Calu3 (cell line): ENCODE measurements around the gene KBTBD4. TPM values are rescaled to one million over a fixed set of nuclear protein-coding genes. Genes with fewer than 3 reads are reported as not detected.
"Not testable (repeated sequence)": the region's sequence is repeated elsewhere in the genome, so short reads cannot be mapped to it uniquely, and the experiment has no call there.

Experiments used
- BruUV-seq: library from RNA; stranded (reverse); fragments of 400-500 nt; replicated peaks from 2 replicates; lab custom pipeline; 2021; lab: Mats Ljungman, UMichigan
- CTCF ChIA-PET: fragments of 300-600 bp; sonication (Branson Sonifier 250); formaldehyde crosslinking; loops from one replicate; lab custom pipeline; 2022; ENCODE audit warnings: antibody characterized with exemption; lab: Charles Lee
- DNase-seq: peaks from one replicate; pipeline ENCODE4 v3.0.0; 2022
- H3K27ac Mint-ChIP-seq: one replicate; pipeline ENCODE4 v1.8.0; 2022; ENCODE audit warnings: mixed read lengths; ENCODE audit not compliant: unreplicated experiment
- H3K27me3 Mint-ChIP-seq: one replicate; pipeline ENCODE4 v1.8.0; 2022; ENCODE audit warnings: mixed read lengths; ENCODE audit not compliant: unreplicated experiment
- H3K36me3 Mint-ChIP-seq: one replicate; pipeline ENCODE4 v1.8.0; 2022; ENCODE audit warnings: mild to moderate bottlenecking, moderate library complexity, mixed read lengths; ENCODE audit not compliant: insufficient read depth, unreplicated experiment
- H3K4me1 Mint-ChIP-seq: one replicate; pipeline ENCODE4 v1.8.0; 2022; ENCODE audit warnings: mild to moderate bottlenecking, low read depth, mixed read lengths; ENCODE audit not compliant: unreplicated experiment
- H3K4me3 Mint-ChIP-seq: one replicate; pipeline ENCODE4 v1.8.0; 2022; ENCODE audit warnings: mild to moderate bottlenecking, low read depth, moderate library complexity, mixed read lengths; ENCODE audit not compliant: unreplicated experiment
- H3K9me3 Mint-ChIP-seq: one replicate; pipeline ENCODE4 v1.8.0; 2022; ENCODE audit warnings: low read depth, mixed read lengths; ENCODE audit not compliant: unreplicated experiment
- CTCF ChIP-seq: fragments of 200-600 bp; IDR thresholded peaks from one replicate; pipeline ENCODE4 v1.8.0; 2022; ENCODE audit warnings: antibody characterized with exemption; ENCODE audit not compliant: unreplicated experiment
- intact Hi-C: fragments of 100-400 bp; cut with micrococcal nuclease; formaldehyde crosslinking; loops from one replicate; pipeline ENCODE4 v1.10.0; 2022; ENCODE audit not compliant: unreplicated experiment
- total RNA-seq: library from RNA; stranded (reverse); gene quantifications from 2 replicates; pipeline ENCODE4 v1.2.3, GENCODE V29; 2022

Gene KBTBD4
- total RNA-seq, 1 experiment from 2014 or later, result 14.6 TPM

- intact Hi-C loops, result loop anchor here (5.0 kb wide), 1 partner anchor 45 kb away; no protein-coding TSS in a partner anchor
- CTCF ChIA-PET, result interaction anchor here (0.6 to 1.7 kb wide), 7 partner anchors 14 to 90 kb away, joined by 3 to 7 read pairs (median 4); no protein-coding TSS in a partner anchor
- no TSS peak for BruUV-seq
- H3K27me3 Mint-ChIP-seq, result no peaks in the 10 kb centered on the region
- H3K4me3 Mint-ChIP-seq, result peak overlapping the region; percentile 90
- peaks cover 17% of the 10 kb centered on the region for H3K4me1 Mint-ChIP-seq
- DNase-seq, result peak; percentile 35
- peak overlapping the region; percentile 85 for H3K27ac Mint-ChIP-seq
- H3K36me3 Mint-ChIP-seq, result peaks cover 46% of the 10 kb centered on the region
- no peaks in the 10 kb centered on the region for H3K9me3 Mint-ChIP-seq
- no peak for TF ChIP-seq CTCF
Measured at GRCh38 chr11:47552056-47552565, 26.7 kb downstream of the KBTBD4 start.

GRCh38 chr11:47551086-47551485 lies 27.7 kb downstream of the KBTBD4 start:
- H3K9me3 Mint-ChIP-seq, result no peaks in the 10 kb centered on the region
- TF ChIP-seq CTCF, result peak; percentile 19
- DNase-seq, result no peak
- H3K4me3 Mint-ChIP-seq, result peak overlapping the region; percentile 90
- H3K4me1 Mint-ChIP-seq, result peaks cover 22% of the 10 kb centered on the region
- no TSS peak for BruUV-seq
- intact Hi-C loops, result loop anchor here (5.0 kb wide), 1 partner anchor 44 kb away; no protein-coding TSS in a partner anchor
- CTCF ChIA-PET, result interaction anchor here (1.7 kb wide), 1 partner anchor 42 kb away, joined by 5 read pairs; no protein-coding TSS in a partner anchor
- no peaks in the 10 kb centered on the region for H3K27me3 Mint-ChIP-seq
- H3K36me3 Mint-ChIP-seq, result peaks cover 54% of the 10 kb centered on the region
- peak overlapping the region; percentile 70 for H3K27ac Mint-ChIP-seq

GRCh38 chr11:47550288-47551047 lies 28.3 kb downstream of the KBTBD4 start:
- peaks cover 22% of the 10 kb centered on the region for H3K4me1 Mint-ChIP-seq
- TF ChIP-seq CTCF, result no peak
- peak overlapping the region; percentile 70 for H3K27ac Mint-ChIP-seq
- DNase-seq, result no peak
- H3K9me3 Mint-ChIP-seq, result no peaks in the 10 kb centered on the region
- H3K36me3 Mint-ChIP-seq, result peaks cover 54% of the 10 kb centered on the region
- intact Hi-C loops, result loop anchor here (5.0 kb wide), 1 partner anchor 43 kb away; no protein-coding TSS in a partner anchor
- H3K27me3 Mint-ChIP-seq, result no peaks in the 10 kb centered on the region
- H3K4me3 Mint-ChIP-seq, result peak overlapping the region; percentile 90
- CTCF ChIA-PET, result interaction anchor here (1.7 kb wide), 1 partner anchor 41 kb away, joined by 5 read pairs; no protein-coding TSS in a partner anchor
- no TSS peak for BruUV-seq

- H3K4me3 Mint-ChIP-seq, H3K27ac Mint-ChIP-seq, DNase-seq, BruUV-seq, H3K9me3 Mint-ChIP-seq, intact Hi-C loops, H3K27me3 Mint-ChIP-seq: not testable (repeated sequence)
- CTCF ChIA-PET, result interaction anchor here (0.6 kb wide), 1 partner anchor 18 kb away, joined by 3 read pairs; no protein-coding TSS in a partner anchor
- H3K36me3 Mint-ChIP-seq, result peaks cover 41% of the 10 kb centered on the region
- peaks cover 20% of the 10 kb centered on the region for H3K4me1 Mint-ChIP-seq
Measured at GRCh38 chr11:47546274-47546673, 32.5 kb downstream of the KBTBD4 start.
